ENCODE results near the gene LRP11. TPM values are rescaled to one million over a fixed set of nuclear protein-coding genes. Genes with fewer than 3 reads are reported as not detected.
A peak's percentile ranks its signal among the peaks of the same experiment; 100 is the strongest.

LRP11 gene
- total and polyA plus RNA-seq, 2 of the 13 experiments (the other 11 are each of a cell fraction or from before 2014, with no cell fraction given) = 32.4 to 48.9 TPM

- TF ChIP-seq ZFX (CRISPR knock-in tag; IDR thresholded peaks at IDR 0.05; ENCODE audit: low read depth) (0 out of 2 replicates have a peak, but pooled peaks have one; percentile 31), HMG20A (CRISPR knock-in tag; IDR thresholded peaks at IDR 0.05; ENCODE audit: borderline replicate concordance) (peak; percentile 35; the same call in 1 of the 2 replicates), SIX4 (CRISPR knock-in tag; IDR thresholded peaks at IDR 0.05) (no peak), FOSL2 (CRISPR knock-in tag; IDR thresholded peaks at IDR 0.05) (peak; percentile 48; the same call in 1 of the 2 replicates), SAP130 (CRISPR knock-in tag; IDR thresholded peaks at IDR 0.05; ENCODE audit: low read depth) (peak; percentile 76), ZNF362 (CRISPR knock-in tag; IDR thresholded peaks at IDR 0.05; ENCODE audit: borderline replicate concordance) (peak; percentile 43; the same call in 1 of the 2 replicates), IKZF5 (CRISPR knock-in tag; IDR thresholded peaks at IDR 0.05) (peak; percentile 37; the same call in 1 of the 2 replicates), ETS1 (CRISPR knock-in tag; IDR thresholded peaks at IDR 0.05) (no peak), ZHX2 (IDR thresholded peaks at IDR 0.05; ENCODE audit: low read depth) (no peak), ZHX2 (CRISPR knock-in tag; IDR thresholded peaks at IDR 0.05; ENCODE audit: borderline replicate concordance) (no peak), ZGPAT (CRISPR knock-in tag; IDR thresholded peaks at IDR 0.05) (0 out of 2 replicates have a peak, but pooled peaks have one; percentile 31), GATAD2A (CRISPR knock-in tag; IDR thresholded peaks at IDR 0.05) (peak; percentile 85), ARID5B (CRISPR knock-in tag; IDR thresholded peaks at IDR 0.05) (peak; percentile 81; the same call in 1 of the 2 replicates), CEBPG (CRISPR knock-in tag; IDR thresholded peaks at IDR 0.05) (peak; percentile 86), SP4 (CRISPR knock-in tag; IDR thresholded peaks at IDR 0.05) (no peak), AKAP8 (CRISPR knock-in tag; IDR thresholded peaks at IDR 0.05) (no peak)
Observed at GRCh38 chr6:149859368-149859767, 4.8 kb downstream of the LRP11 start (continued).
